H9 (cell line): ENCODE measurements around the gene RSAD1. TPM values are rescaled to one million over a fixed set of nuclear protein-coding genes. Genes with fewer than 3 reads are reported as not detected.

Experiments used
- DNase-seq: peaks from one replicate; pipeline ENCODE4 v3.0.0-alpha.2; 2017
- H2AFZ ChIP-seq: one replicate; pipeline ENCODE4 v1.6.1; 2013; ENCODE audit warnings: mild to moderate bottlenecking, low read length, control low read depth, moderate library complexity
- H2AK5ac ChIP-seq: 2 replicates; pipeline ENCODE4 v1.6.1; 2013; ENCODE audit warnings: low read length, control low read depth, mixed read lengths; ENCODE audit not compliant: insufficient read length
- H2BK120ac ChIP-seq: one replicate; pipeline ENCODE4 v1.6.1; 2013; ENCODE audit warnings: low read depth, mild to moderate bottlenecking, low read length, control low read depth, inconsistent platforms; ENCODE audit not compliant: poor library complexity, severe bottlenecking
- H2BK12ac ChIP-seq: 2 replicates; pipeline ENCODE4 v1.6.1; 2013; ENCODE audit warnings: low read length, control low read depth, mixed read lengths, low read depth; ENCODE audit not compliant: insufficient read length
- H2BK15ac ChIP-seq: 2 replicates; pipeline ENCODE4 v1.6.1; 2013; ENCODE audit warnings: low read depth, low read length, control low read depth
- H2BK20ac ChIP-seq: one replicate; pipeline ENCODE4 v1.6.1; 2013; ENCODE audit warnings: low read depth, mild to moderate bottlenecking, low read length, control low read depth, inconsistent platforms; ENCODE audit not compliant: poor library complexity, severe bottlenecking
- H2BK5ac ChIP-seq: 2 replicates; pipeline ENCODE4 v1.6.1; 2013; ENCODE audit warnings: low read length, control low read depth, mixed read lengths; ENCODE audit not compliant: insufficient read length
- H3K14ac ChIP-seq: 2 replicates; pipeline ENCODE4 v1.6.1; 2013; ENCODE audit warnings: low read length, control low read depth; ENCODE audit not compliant: insufficient read depth
- H3K18ac ChIP-seq: 2 replicates; pipeline ENCODE4 v1.6.1; 2013; ENCODE audit warnings: low read depth, mild to moderate bottlenecking, mixed read lengths, low read length, control low read depth; ENCODE audit not compliant: insufficient read length
- H3K23ac ChIP-seq: 2 replicates; pipeline ENCODE4 v1.6.1; 2013; ENCODE audit warnings: low read length, control low read depth, mixed read lengths, low read depth; ENCODE audit not compliant: insufficient read length
- H3K23me2 ChIP-seq: 2 replicates; pipeline ENCODE4 v1.6.1; 2013; ENCODE audit warnings: low read depth, mild to moderate bottlenecking, mixed read lengths, low read length, control low read depth; ENCODE audit not compliant: insufficient read length, poor library complexity, severe bottlenecking
- H3K27ac ChIP-seq: 2 replicates; pipeline ENCODE4 v1.5.1; 2013; ENCODE audit warnings: low read length, control low read depth, mixed read lengths, low read depth; ENCODE audit not compliant: insufficient read length
- H3K27me3 ChIP-seq: 2 replicates; pipeline ENCODE4 v1.6.1; 2013; ENCODE audit warnings: low read length, control low read depth, inconsistent platforms; ENCODE audit not compliant: insufficient read depth
- H3K4ac ChIP-seq: 2 replicates; pipeline ENCODE4 v1.6.1; 2013; ENCODE audit warnings: low read depth, mild to moderate bottlenecking, control low read depth, inconsistent platforms, low read length, moderate library complexity
- H3K4me1 ChIP-seq: 2 replicates; pipeline ENCODE4 v1.6.1; 2013; ENCODE audit warnings: low read length, control low read depth, inconsistent platforms; ENCODE audit not compliant: insufficient read depth
- H3K4me2 ChIP-seq: 2 replicates; pipeline ENCODE4 v1.6.1; 2013; ENCODE audit warnings: low read length, control low read depth, mixed read lengths; ENCODE audit not compliant: insufficient read length, insufficient read depth
- H3K56ac ChIP-seq: 2 replicates; pipeline ENCODE4 v1.6.1; 2013; ENCODE audit warnings: low read depth, mild to moderate bottlenecking, mixed read lengths, low read length, control low read depth; ENCODE audit not compliant: insufficient read length
- H3K79me1 ChIP-seq: 2 replicates; pipeline ENCODE4 v1.6.1; 2013; ENCODE audit warnings: low read depth, mild to moderate bottlenecking, moderate library complexity, low read length, control low read depth, inconsistent platforms; ENCODE audit not compliant: insufficient read depth, poor library complexity, severe bottlenecking
- H3K79me2 ChIP-seq: 2 replicates; pipeline ENCODE4 v1.6.1; 2013; ENCODE audit warnings: low read length, control low read depth, inconsistent platforms; ENCODE audit not compliant: insufficient read depth
- H3K9ac ChIP-seq: 2 replicates; pipeline ENCODE4 v1.6.1; 2013; ENCODE audit warnings: low read length, control low read depth, mixed read lengths; ENCODE audit not compliant: insufficient read length; ENCODE audit errors: extremely low read depth
- H3K9me3 ChIP-seq: one replicate; pipeline ENCODE4 v1.6.1; 2013; ENCODE audit warnings: low read depth, low read length, inconsistent platforms; ENCODE audit not compliant: control insufficient read depth
- H3T11ph ChIP-seq: one replicate; pipeline ENCODE4 v1.6.1; 2013; ENCODE audit warnings: mild to moderate bottlenecking, low read length, control low read depth, inconsistent platforms
- H4K20me1 ChIP-seq: one replicate; pipeline ENCODE4 v1.6.1; 2013; ENCODE audit not compliant: control insufficient read depth, insufficient read length, insufficient read depth
- H4K5ac ChIP-seq: 2 replicates; pipeline ENCODE4 v1.6.1; 2013; ENCODE audit warnings: low read depth, mild to moderate bottlenecking, mixed read lengths, low read length, control low read depth; ENCODE audit not compliant: insufficient read length
- H4K8ac ChIP-seq: replicated peaks from 2 replicates; pipeline ENCODE4 v1.6.1; 2013; ENCODE audit warnings: low read length, control low read depth, mixed read lengths, low read depth; ENCODE audit not compliant: insufficient read length
- H4K91ac ChIP-seq: 2 replicates; pipeline ENCODE4 v1.6.1; 2013; ENCODE audit warnings: low read depth, mild to moderate bottlenecking, moderate library complexity, mixed read lengths, low read length, control low read depth; ENCODE audit not compliant: insufficient read length
- H3K27ac Mint-ChIP-seq, 3 experiments: 2 replicates in 2 of 3; 3 replicates in 1 of 3; pipeline ENCODE4 v1.8.0; 2020 to 2021; ENCODE audit warnings: mixed read lengths in 3 of 3, mild to moderate bottlenecking in 1 of 3, moderate library complexity in 1 of 3
- H3K27me3 Mint-ChIP-seq: 2 replicates; pipeline ENCODE4 v1.8.0; 2021; ENCODE audit warnings: low read depth, mild to moderate bottlenecking, moderate library complexity, mixed read lengths
- H3K36me3 Mint-ChIP-seq, 3 experiments: 2 replicates in 2 of 3; 3 replicates in 1 of 3; pipeline ENCODE4 v1.8.0; 2020 to 2021; ENCODE audit warnings: low read depth in 3 of 3, mixed read lengths in 3 of 3; ENCODE audit not compliant: insufficient read depth in 1 of 3
- H3K4me1 Mint-ChIP-seq, 2 experiments: 2 replicates each; pipeline ENCODE4 v1.8.0; 2020; ENCODE audit warnings: mixed read lengths in 2 of 2
- H3K4me3 Mint-ChIP-seq, 2 experiments: 2 replicates in 1 of 2; 3 replicates in 1 of 2; pipeline ENCODE4 v1.8.0; 2020 to 2021; ENCODE audit warnings: mild to moderate bottlenecking in 2 of 2, mixed read lengths in 2 of 2, moderate library complexity in 1 of 2
- H3K9me3 Mint-ChIP-seq, 2 experiments: 2 replicates in 1 of 2; 3 replicates in 1 of 2; pipeline ENCODE4 v1.8.0; 2020; ENCODE audit warnings: mild to moderate bottlenecking in 2 of 2, mixed read lengths in 2 of 2, moderate library complexity in 1 of 2
- WGBS: extraction: QIAGEN DNeasy Blood & Tissue Kit; methylation state at CpG from one replicate; pipeline ENCODE4 v1.1.7; 2013; ENCODE audit warnings: missing lambda C conversion rate, low lambda C conversion rate, mixed read lengths; ENCODE audit not compliant: insufficient read length; ENCODE audit errors: extremely low coverage; 5-methylcytosine and 5-hydroxymethylcytosine counted together
- total RNA-seq: library from RNA; stranded (reverse); gene quantifications from 2 replicates; pipeline ENCODE4 v1.2.1, GENCODE V29; 2021
- TF ChIP-seq, protein P1 (sequence below): fragments of 200-600 bp; sonication (generic); conservative IDR thresholded peaks from 3 replicates; pipeline ENCODE4 v1.8.0; 2021; ENCODE audit warnings: antibody characterized with exemption, mild to moderate bottlenecking

Gene RSAD1
- total RNA-seq, 1 experiment from 2014 or later, result 27.9 TPM

GRCh38 chr17:50535407-50535806, 56.7 kb downstream of the RSAD1 start:
- Histone ChIP-seq H3K4ac (no peak overlapping the region), H2AFZ (no peak overlapping the region), H3K79me2 (no peaks in the 10 kb centered on the region), H3K23me2 (peaks cover 17% of the 10 kb centered on the region), H3K4me1 (peaks cover 3% of the 10 kb centered on the region; the same call in 1 of the 2 replicates), H2BK12ac (no peak overlapping the region), H3K14ac (no peak overlapping the region), H3K79me1 (no peaks in the 10 kb centered on the region), H3K18ac (no peak overlapping the region), H4K91ac (no peak overlapping the region), H2BK15ac (no peak overlapping the region), H3T11ph (no peak overlapping the region), H3K27ac (no peak overlapping the region), H2BK5ac (no peak overlapping the region), H3K9ac (no peak overlapping the region), H4K8ac (no peak overlapping the region), H3K9me3 (no peaks in the 10 kb centered on the region), H4K20me1 (no peaks in the 10 kb centered on the region), H3K23ac (no peak overlapping the region), H2BK120ac (no peak overlapping the region), H2AK5ac (no peak overlapping the region), H3K56ac (no peak overlapping the region), H3K27me3 (no peaks in the 10 kb centered on the region; the same call in 1 of the 2 replicates), H4K5ac (no peak overlapping the region), H2BK20ac (no peak overlapping the region), H3K4me2 (no peak overlapping the region)
- H3K4me1 Mint-ChIP-seq, result peaks cover 37 to 47% of the 10 kb centered on the region in 2 experiments
- no peak overlapping the region for H3K27ac Mint-ChIP-seq
- no CpG with 5 or more reads among the region's 7 CpGs for WGBS
- no peak for DNase-seq
- no peak overlapping the region for H3K4me3 Mint-ChIP-seq
- peaks cover 43% of the 10 kb centered on the region for H3K27me3 Mint-ChIP-seq
- peaks cover 0 to 5% (median 0%) of the 10 kb centered on the region in 3 experiments; a peak in 3 of 7 replicates for H3K36me3 Mint-ChIP-seq
- no peaks in the 10 kb centered on the region; a peak in 1 of 5 replicates for H3K9me3 Mint-ChIP-seq
- TF ChIP-seq, protein P1, sequence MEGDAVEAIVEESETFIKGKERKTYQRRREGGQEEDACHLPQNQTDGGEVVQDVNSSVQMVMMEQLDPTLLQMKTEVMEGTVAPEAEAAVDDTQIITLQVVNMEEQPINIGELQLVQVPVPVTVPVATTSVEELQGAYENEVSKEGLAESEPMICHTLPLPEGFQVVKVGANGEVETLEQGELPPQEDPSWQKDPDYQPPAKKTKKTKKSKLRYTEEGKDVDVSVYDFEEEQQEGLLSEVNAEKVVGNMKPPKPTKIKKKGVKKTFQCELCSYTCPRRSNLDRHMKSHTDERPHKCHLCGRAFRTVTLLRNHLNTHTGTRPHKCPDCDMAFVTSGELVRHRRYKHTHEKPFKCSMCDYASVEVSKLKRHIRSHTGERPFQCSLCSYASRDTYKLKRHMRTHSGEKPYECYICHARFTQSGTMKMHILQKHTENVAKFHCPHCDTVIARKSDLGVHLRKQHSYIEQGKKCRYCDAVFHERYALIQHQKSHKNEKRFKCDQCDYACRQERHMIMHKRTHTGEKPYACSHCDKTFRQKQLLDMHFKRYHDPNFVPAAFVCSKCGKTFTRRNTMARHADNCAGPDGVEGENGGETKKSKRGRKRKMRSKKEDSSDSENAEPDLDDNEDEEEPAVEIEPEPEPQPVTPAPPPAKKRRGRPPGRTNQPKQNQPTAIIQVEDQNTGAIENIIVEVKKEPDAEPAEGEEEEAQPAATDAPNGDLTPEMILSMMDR, result no peak

Other genes starting within 250 kb of the RSAD1 start
- 10.9 and 11.2 TPM in 2 replicates for gene TMEM92, start 204.4 kb upstream of the RSAD1 start, total RNA-seq
- 24.0 and 26.4 TPM in 2 replicates for gene XYLT2, start 132.7 kb upstream of the RSAD1 start, total RNA-seq
- 85.9 and 91.8 TPM in 2 replicates for gene MRPL27, start 105.7 kb upstream of the RSAD1 start, total RNA-seq
- 15.1 and 16.5 TPM in 2 replicates for gene EME1, start 105.6 kb upstream of the RSAD1 start, total RNA-seq
- 105 and 106 TPM in 2 replicates for gene LRRC59, start 81.3 kb upstream of the RSAD1 start, total RNA-seq
- 12.2 TPM in 2 replicates for gene ACSF2, start 52.6 kb upstream of the RSAD1 start, total RNA-seq
- 0.46 and 0.57 TPM in 2 replicates for gene CHAD, start 10.0 kb upstream of the RSAD1 start, total RNA-seq
- 1.7 and 1.9 TPM in 2 replicates for gene MYCBPAP, start 29.6 kb downstream of the RSAD1 start, total RNA-seq
- gene EPN3, start 53.9 kb downstream of the RSAD1 start, total RNA-seq, result 1.9 and 2.2 TPM in 2 replicates
- gene SPATA20, start 68.3 kb downstream of the RSAD1 start, total RNA-seq, result 23.9 and 26.6 TPM in 2 replicates
- gene CACNA1G, start 81.9 kb downstream of the RSAD1 start, total RNA-seq, result 1.5 and 1.7 TPM in 2 replicates
- gene ABCC3, start 156.0 kb downstream of the RSAD1 start, total RNA-seq, result 0.31 and 0.59 TPM in 2 replicates
- gene ANKRD40, start 229.1 kb downstream of the RSAD1 start, total RNA-seq, result 54.3 and 56.1 TPM in 2 replicates
- gene LUC7L3, start 240.7 kb downstream of the RSAD1 start, total RNA-seq, result 143 and 154 TPM in 2 replicates